A549 (cell line): Measurements from ENCODE around the gene TBX10. TPM values are rescaled to one million over a fixed set of nuclear protein-coding genes. Genes with fewer than 3 reads are reported as not detected.
"Not testable (repeated sequence)": the region's sequence is repeated elsewhere in the genome, so short reads cannot be mapped to it uniquely, and the experiment has no call there.

Experiments
- ATAC-seq, 2 experiments: fragments of 200-7000 bp in 1 of 2; fragments of >200 bp in 1 of 2; cut with Nextera tagmentation in 1 of 2; cut with Tn5 transposase in 1 of 2; 3 replicates each; pipeline versions ENCODE4 v1.8.0 to v1.9.1; 2018 to 2020; ENCODE audit warnings: mild to moderate bottlenecking in 1 of 2, moderate library complexity in 1 of 2
- CTCF ChIA-PET: fragments of 300-600 bp; sonication (Branson Sonifier 250); formaldehyde crosslinking; extraction: SDS; loops from one replicate; lab custom pipeline; 2021; ENCODE audit warnings: antibody characterized with exemption, inconsistent platforms; lab: Yijun Ruan, JAX
- POLR2A ChIA-PET: fragments of 350-600 bp; formaldehyde crosslinking; extraction: SDS; loops from one replicate; lab custom pipeline; 2021; ENCODE audit warnings: antibody characterized with exemption, inconsistent platforms; lab: Yijun Ruan, JAX
- DNase-seq, 2 experiments: peaks; one replicate each; pipeline versions ENCODE4 v3.0.0 to v3.0.0-alpha.2; 2011 to 2016; ENCODE audit warnings: low read depth in 1 of 2, low spot score in 1 of 2
- FAIRE-seq: peaks from 2 replicates; lab custom pipeline; 2011; peaks lifted over from hg19 to GRCh38; lab: Jason Lieb, UNC
- H3K27ac ChIP-seq, 2 experiments: fragments of >200 bp; sonication (Bioruptor Twin); formaldehyde crosslinking; 3 replicates each; pipeline ENCODE4 v1.5.1; 2016 to 2017
- H3K4me1 ChIP-seq: fragments of >200 bp; sonication (Bioruptor Twin); formaldehyde crosslinking; 3 replicates; pipeline ENCODE4 v1.6.1; 2016
- H3K4me2 ChIP-seq: fragments of >200 bp; sonication (Bioruptor Twin); formaldehyde crosslinking; 3 replicates; pipeline ENCODE4 v1.6.1; 2016
- H3K4me3 ChIP-seq: fragments of >200 bp; sonication (Bioruptor Twin); formaldehyde crosslinking; 3 replicates; pipeline ENCODE4 v1.5.1; 2016
- H3K9me3 ChIP-seq: fragments of >200 bp; sonication (Bioruptor Twin); formaldehyde crosslinking; 3 replicates; pipeline ENCODE4 v1.6.1; 2016
- BHLHE40 ChIP-seq: IDR thresholded peaks from 2 replicates; pipeline ENCODE4 v1.6.1; 2012; ENCODE audit warnings: low read depth, low read length, inconsistent platforms
- CBX2 ChIP-seq: fragments of 200-600 bp; sonication (generic); IDR thresholded peaks from 2 replicates; pipeline ENCODE4 v1.6.1; 2016; ENCODE audit warnings: low read depth, mild to moderate bottlenecking, borderline replicate concordance
- CEBPB ChIP-seq, 2 experiments: fragments of >200 bp in 1 of 2; sonication (Bioruptor Twin) in 1 of 2; formaldehyde crosslinking in 1 of 2; IDR thresholded peaks; 2 replicates each; pipeline ENCODE4 v1.6.1; 2012 to 2016
- CHD2 ChIP-seq: fragments of 150-350 bp; IDR thresholded peaks from 2 replicates; pipeline ENCODE4 v1.6.1; 2014; ENCODE audit warnings: low read length; ENCODE audit not compliant: partially characterized antibody
- EHF ChIP-seq: fragments of 250-450 bp; sonication (Bioruptor Pico); IDR thresholded peaks from 2 replicates; pipeline ENCODE4 v1.5.0; 2020; ENCODE audit warnings: mild to moderate bottlenecking
- GATA3 ChIP-seq: IDR thresholded peaks from 2 replicates; pipeline ENCODE4 v1.6.1; 2012; ENCODE audit warnings: borderline replicate concordance
- HDAC2 ChIP-seq: fragments of 200-600 bp; sonication (generic); IDR thresholded peaks from 2 replicates; pipeline ENCODE4 v1.6.1; 2016
- HOXA7 ChIP-seq: fragments of 250-450 bp; sonication (Bioruptor Pico); IDR thresholded peaks from 2 replicates; pipeline ENCODE4 v1.5.0; 2020; ENCODE audit warnings: mild to moderate bottlenecking, moderate library complexity
- JUNB ChIP-seq: fragments of >200 bp; sonication (Bioruptor Twin); formaldehyde crosslinking; IDR thresholded peaks from 2 replicates; pipeline ENCODE4 v1.6.1; 2016
- KDM5A ChIP-seq: fragments of 200-600 bp; sonication (generic); IDR thresholded peaks from 2 replicates; pipeline ENCODE4 v1.6.1; 2016; ENCODE audit warnings: antibody characterized with exemption, mild to moderate bottlenecking
- MAZ ChIP-seq: fragments of 150-350 bp; IDR thresholded peaks from 2 replicates; pipeline ENCODE4 v1.6.1; 2014; ENCODE audit warnings: antibody characterized with exemption, low read depth, low read length, borderline replicate concordance
- NFE2L2 ChIP-seq: fragments of 150-350 bp; conservative IDR thresholded peaks from 2 replicates; pipeline ENCODE4 v1.6.1; 2014; ENCODE audit warnings: low read length
- NR3C1 ChIP-seq: fragments of >200 bp; sonication (Bioruptor Twin); formaldehyde crosslinking; IDR thresholded peaks from 3 replicates; pipeline ENCODE4 v1.6.1; 2017
- POLR2AphosphoS2 ChIP-seq: conservative IDR thresholded peaks from 2 replicates; pipeline ENCODE4 v1.6.1; 2012; ENCODE audit warnings: low read length, improper control_type of control experiment, inconsistent platforms
- RAD21 ChIP-seq, 2 experiments: fragments of >200 bp in 1 of 2; sonication (Bioruptor Twin) in 1 of 2; formaldehyde crosslinking in 1 of 2; IDR thresholded peaks in 1 of 2; conservative IDR thresholded peaks in 1 of 2; 2 replicates in 1 of 2; 3 replicates in 1 of 2; pipeline ENCODE4 v1.6.1; 2012 to 2018; ENCODE audit warnings: inconsistent platforms in 1 of 2
- RFX5 ChIP-seq: fragments of 450-650 bp; IDR thresholded peaks from 2 replicates; pipeline ENCODE4 v1.7.1; 2014; ENCODE audit warnings: antibody characterized with exemption, mild to moderate bottlenecking, moderate library complexity
- RNF2 ChIP-seq: fragments of 200-600 bp; sonication (generic); IDR thresholded peaks from 2 replicates; pipeline ENCODE4 v1.6.1; 2016; ENCODE audit warnings: low read depth, mild to moderate bottlenecking, antibody characterized with exemption, moderate library complexity, borderline replicate concordance
- TP53 ChIP-seq: fragments of 250-450 bp; sonication (Bioruptor Pico); IDR thresholded peaks from 2 replicates; pipeline ENCODE4 v1.5.0; 2021; ENCODE audit warnings: mild to moderate bottlenecking, moderate library complexity
- ZC3H11A ChIP-seq: fragments of 450-650 bp; IDR thresholded peaks from 2 replicates; pipeline ENCODE4 v1.6.1; 2014; ENCODE audit warnings: antibody characterized with exemption, mild to moderate bottlenecking
- ZFP36 ChIP-seq: fragments of 450-650 bp; IDR thresholded peaks from 2 replicates; pipeline ENCODE4 v1.6.1; 2014; ENCODE audit warnings: borderline replicate concordance; ENCODE audit not compliant: partially characterized antibody
- ZSCAN20 ChIP-seq: fragments of 250-450 bp; sonication (Bioruptor Pico); IDR thresholded peaks from 2 replicates; pipeline ENCODE4 v1.8.0; 2022; ENCODE audit warnings: mild to moderate bottlenecking, moderate library complexity
- WGBS: methylation state at CpG from one replicate; pipeline ENCODE4 v1.1.6; 2017; ENCODE audit errors: missing lambda C conversion rate; 5-methylcytosine and 5-hydroxymethylcytosine counted together
- polyA plus RNA-seq, 4 experiments: library from polyadenylated mRNA; depleted of rRNA in 3 of 4; stranded (reverse); fragments of >200 nt; fragmentation: RNase III in 1 of 4; extraction: RNeasy Plus Mini Kit Qiagen cat#74134 plus additional on column Dnase treatment in 1 of 4; gene quantifications; 2 replicates in 3 of 4; 3 replicates in 1 of 4; pipeline ENCODE4 v1.2.3, GENCODE V29; 2011 to 2017
- TF ChIP-seq, protein P1 (sequence below): fragments of >200 bp; sonication (Bioruptor Twin); formaldehyde crosslinking; IDR thresholded peaks from 2 replicates; pipeline ENCODE4 v1.6.1; 2016
- TF ChIP-seq, protein P2 (sequence below): fragments of 450-650 bp; IDR thresholded peaks from 2 replicates; pipeline ENCODE4 v1.6.1; 2014; ENCODE audit warnings: antibody characterized with exemption
- TF ChIP-seq, protein P3 (sequence below): fragments of >200 bp; sonication (Bioruptor Twin); formaldehyde crosslinking; IDR thresholded peaks from 3 replicates; pipeline ENCODE4 v1.5.1; 2016

The TBX10 gene
- polyA plus RNA-seq, 2 of the 4 experiments (the other 2 are of a cell fraction): not detected

DNA sequence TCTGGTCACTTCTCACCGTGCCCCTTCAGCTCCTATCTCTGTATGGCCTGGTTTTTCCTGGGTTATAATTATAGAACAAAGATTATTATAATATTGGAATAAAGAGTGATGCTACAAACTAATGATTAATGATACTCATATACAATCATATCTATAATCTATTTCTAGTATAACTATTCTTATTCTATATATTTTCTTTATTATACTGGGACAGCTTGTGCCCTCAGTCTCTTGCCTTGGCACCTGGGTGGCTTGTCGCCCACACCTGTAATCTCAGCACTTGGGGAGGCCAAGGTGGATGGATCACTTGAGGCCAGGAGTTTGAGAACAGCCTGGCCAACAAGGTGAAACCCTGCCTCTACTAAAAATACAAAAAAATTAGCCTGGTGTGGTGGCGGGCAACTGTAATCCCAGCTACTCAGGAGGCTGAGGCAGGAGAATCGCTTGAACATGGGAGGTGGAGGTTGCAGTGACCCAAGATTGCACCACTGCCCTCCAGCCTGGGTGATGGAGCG, 20.1 kb upstream of the TBX10 start:
- ChIA-PET CTCF (interaction anchor here (0.6 to 13.0 kb wide), 22 partner anchors 8 to 314 kb away, joined by 3 to 150 read pairs (median 4); partner anchors contain the start of genes ACY3, ALDH3B2, NUDT8 and TBX10), POLR2A (interaction anchor here (0.6 kb wide), 1 partner anchor 29 kb away, joined by 3 read pairs; no protein-coding TSS in a partner anchor)
- H3K4me2 ChIP-seq, H3K4me1 ChIP-seq, ATAC-seq, DNase-seq, H3K27ac ChIP-seq, H3K4me3 ChIP-seq, FAIRE-seq: not testable (repeated sequence)
- 33% methylated on average over 5 of the region's 5 CpGs for whole genome bisulfite sequencing
- H3K9me3 ChIP-seq: peaks cover 14% of the 10 kb centered on the region; the same call in 1 of the 3 replicates

DNA sequence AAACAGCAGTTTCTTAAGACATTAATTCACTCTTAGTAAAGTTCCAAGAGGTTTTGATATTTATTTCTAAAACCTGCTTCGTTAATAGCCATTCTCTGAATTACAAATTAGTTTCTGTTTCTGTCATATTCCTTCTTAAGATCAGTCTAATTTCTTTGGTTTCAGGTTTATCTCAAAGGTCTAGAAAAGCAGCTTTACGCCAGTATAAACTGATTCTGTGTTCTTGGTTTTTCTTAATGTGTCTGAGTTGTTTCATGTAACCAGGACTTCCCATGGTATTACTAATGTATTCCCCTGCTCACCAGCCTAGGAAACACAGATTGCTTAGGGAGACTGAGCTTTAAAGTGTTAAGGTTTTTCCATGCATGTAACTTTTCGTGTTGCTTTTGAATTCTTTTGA, 17.7 kb upstream of the TBX10 start:
- POLR2A ChIA-PET: no interaction called here
- H3K27ac ChIP-seq: no peak overlapping the region
- CTCF ChIA-PET: interaction anchor here (0.9 to 13.0 kb wide), 7 partner anchors 8 to 85 kb away, joined by 3 to 150 read pairs (median 27); partner anchors contain the start of genes ACY3, ALDH3B2, NUDT8 and TBX10
- peaks cover 10% of the 10 kb centered on the region; the same call in 1 of the 3 replicates for H3K4me1 ChIP-seq
- no peak for FAIRE-seq
- DNase-seq: no peak
- H3K4me2 ChIP-seq: peak overlapping the region; percentile 17; the same call in 2 of the 3 replicates
- WGBS: 37% methylated on average over 3 of the region's 3 CpGs
- H3K9me3 ChIP-seq: peaks cover 14% of the 10 kb centered on the region; the same call in 1 of the 3 replicates
- TF ChIP-seq HDAC2: no peak
- no peak for TF ChIP-seq BHLHE40
- no peak for TF ChIP-seq EHF (CRISPR knock-in tag)
- no peak for TF ChIP-seq CHD2
- no peak for TF ChIP-seq ZC3H11A
- TF ChIP-seq CBX2: no peak
- TF ChIP-seq, protein P1, sequence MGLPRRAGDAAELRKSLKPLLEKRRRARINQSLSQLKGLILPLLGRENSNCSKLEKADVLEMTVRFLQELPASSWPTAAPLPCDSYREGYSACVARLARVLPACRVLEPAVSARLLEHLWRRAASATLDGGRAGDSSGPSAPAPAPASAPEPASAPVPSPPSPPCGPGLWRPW: no peak
- TF ChIP-seq, protein P2, sequence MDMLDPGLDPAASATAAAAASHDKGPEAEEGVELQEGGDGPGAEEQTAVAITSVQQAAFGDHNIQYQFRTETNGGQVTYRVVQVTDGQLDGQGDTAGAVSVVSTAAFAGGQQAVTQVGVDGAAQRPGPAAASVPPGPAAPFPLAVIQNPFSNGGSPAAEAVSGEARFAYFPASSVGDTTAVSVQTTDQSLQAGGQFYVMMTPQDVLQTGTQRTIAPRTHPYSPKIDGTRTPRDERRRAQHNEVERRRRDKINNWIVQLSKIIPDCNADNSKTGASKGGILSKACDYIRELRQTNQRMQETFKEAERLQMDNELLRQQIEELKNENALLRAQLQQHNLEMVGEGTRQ: no peak
- TF ChIP-seq ZSCAN20 (CRISPR knock-in tag): no peak
- no peak for TF ChIP-seq GATA3
- no peak for TF ChIP-seq RAD21 (conservative IDR thresholded peaks at IDR 0.05 in 1 of 2, IDR thresholded peaks at IDR 0.05 in 1 of 2)
- no peak for TF ChIP-seq TP53 (CRISPR knock-in tag)
- TF ChIP-seq, protein P3, sequence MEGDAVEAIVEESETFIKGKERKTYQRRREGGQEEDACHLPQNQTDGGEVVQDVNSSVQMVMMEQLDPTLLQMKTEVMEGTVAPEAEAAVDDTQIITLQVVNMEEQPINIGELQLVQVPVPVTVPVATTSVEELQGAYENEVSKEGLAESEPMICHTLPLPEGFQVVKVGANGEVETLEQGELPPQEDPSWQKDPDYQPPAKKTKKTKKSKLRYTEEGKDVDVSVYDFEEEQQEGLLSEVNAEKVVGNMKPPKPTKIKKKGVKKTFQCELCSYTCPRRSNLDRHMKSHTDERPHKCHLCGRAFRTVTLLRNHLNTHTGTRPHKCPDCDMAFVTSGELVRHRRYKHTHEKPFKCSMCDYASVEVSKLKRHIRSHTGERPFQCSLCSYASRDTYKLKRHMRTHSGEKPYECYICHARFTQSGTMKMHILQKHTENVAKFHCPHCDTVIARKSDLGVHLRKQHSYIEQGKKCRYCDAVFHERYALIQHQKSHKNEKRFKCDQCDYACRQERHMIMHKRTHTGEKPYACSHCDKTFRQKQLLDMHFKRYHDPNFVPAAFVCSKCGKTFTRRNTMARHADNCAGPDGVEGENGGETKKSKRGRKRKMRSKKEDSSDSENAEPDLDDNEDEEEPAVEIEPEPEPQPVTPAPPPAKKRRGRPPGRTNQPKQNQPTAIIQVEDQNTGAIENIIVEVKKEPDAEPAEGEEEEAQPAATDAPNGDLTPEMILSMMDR: no peak
- no peak for TF ChIP-seq JUNB
- no peak for TF ChIP-seq CEBPB (IDR thresholded peaks at IDR 0.05)
- TF ChIP-seq NR3C1: no peak
- no peak for TF ChIP-seq RFX5
- no peak for TF ChIP-seq NFE2L2
- no peak for TF ChIP-seq HOXA7 (CRISPR knock-in tag)
- H3K4me3 ChIP-seq: no peak overlapping the region
- ATAC-seq: no peak

DNA sequence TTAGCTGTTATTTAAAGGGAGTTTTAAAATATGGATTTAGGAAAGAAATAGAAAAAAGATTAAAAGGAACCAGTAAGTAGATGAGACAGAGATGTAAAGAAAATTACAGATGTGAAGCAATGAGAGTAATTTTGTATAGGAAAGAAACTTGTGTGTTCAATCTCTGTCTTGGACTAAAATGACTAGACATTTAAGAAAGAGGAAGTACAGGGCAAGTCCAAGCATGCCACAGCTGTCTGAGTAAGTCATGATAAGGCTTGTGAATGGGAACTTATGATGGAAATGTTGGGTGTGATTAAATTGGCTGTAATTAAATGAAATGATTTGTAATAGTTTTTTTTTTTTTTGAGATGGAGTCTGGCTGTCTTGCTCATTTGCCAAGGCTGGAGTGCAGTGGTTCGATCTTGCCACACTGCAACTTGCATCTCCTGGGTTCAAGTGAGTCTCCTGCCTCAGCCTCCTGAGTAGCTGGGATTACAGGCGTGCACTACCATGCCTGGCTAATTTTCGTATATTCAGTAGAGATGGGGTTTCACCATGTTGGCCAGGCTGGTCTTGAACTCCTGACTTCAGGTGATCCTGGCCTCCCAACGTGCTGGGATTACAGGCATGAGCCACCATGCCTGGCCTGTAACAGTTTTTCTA, 16.8 kb upstream of the TBX10 start:
- H3K4me2 ChIP-seq: no peak overlapping the region
- no peak overlapping the region for H3K27ac ChIP-seq

More for the DNA sequence above, 16.8 kb upstream of the TBX10 start:
- H3K4me3 ChIP-seq: no peak overlapping the region
- CTCF ChIA-PET: interaction anchor here (0.6 to 13.0 kb wide), 6 partner anchors 7 to 311 kb away, joined by 3 to 150 read pairs (median 4); partner anchors contain the start of genes ACY3 and NUDT8
- DNase-seq (peak in 1 of 2 experiments; percentile 59), ATAC-seq (no peak), FAIRE-seq (no peak)
- peaks cover 10% of the 10 kb centered on the region; the same call in 1 of the 3 replicates for H3K4me1 ChIP-seq
- H3K9me3 ChIP-seq: peaks cover 14% of the 10 kb centered on the region; the same call in 1 of the 3 replicates
- 69% methylated on average over 4 of the region's 4 CpGs for WGBS
- POLR2A ChIA-PET: no interaction called here
- no peak for TF ChIP-seq POLR2AphosphoS2
- TF ChIP-seq MAZ: no peak
- TF ChIP-seq RNF2: no peak
- TF ChIP-seq, protein P2: no peak
- TF ChIP-seq KDM5A: no peak
- TF ChIP-seq ZFP36: peak; percentile 87
